ENCODE measurements around the gene LY6G6F. TPM values are rescaled to one million over a fixed set of nuclear protein-coding genes. Genes with fewer than 3 reads are reported as not detected.
A peak's percentile ranks its signal among the peaks of the same experiment; 100 is the strongest.

LY6G6F gene
- total and polyA plus RNA-seq, 2 of the 13 experiments (the other 11 are each of a cell fraction or from before 2014, with no cell fraction given) = not detected

GRCh38 chr6:31658983-31659648, 47.5 kb upstream of the LY6G6F start (continued):
- TF ChIP-seq ZNF30 (CRISPR knock-in tag; IDR thresholded peaks at IDR 0.05) (peak; percentile 40; the same call in 1 of the 2 replicates), AGO1 (IDR thresholded peaks at IDR 0.05; ENCODE audit: low read depth, low read length, poor library complexity, severe bottlenecking) (peak; percentile 92), RNF2 (conservative IDR thresholded peaks at IDR 0.05; ENCODE audit: low read depth) (no peak), POLR2AphosphoS5 (IDR thresholded peaks at IDR 0.05; ENCODE audit: low read depth, low read length) (peak; percentile 67; the same call in 1 of the 2 replicates), ZBTB38 (CRISPR knock-in tag; IDR thresholded peaks at IDR 0.05) (peak; percentile 98), RBFOX2 (IDR thresholded peaks at IDR 0.05; ENCODE audit: low read depth, low read length) (peak; percentile 84), KDM5B (CRISPR knock-in tag; IDR thresholded peaks at IDR 0.05; ENCODE audit: borderline replicate concordance) (peak; percentile 67), TBX2 (CRISPR knock-in tag; IDR thresholded peaks at IDR 0.05; ENCODE audit: borderline replicate concordance) (0 out of 2 replicates have a peak, but pooled peaks have one; percentile 12), ZNF883 (CRISPR knock-in tag; IDR thresholded peaks at IDR 0.05; ENCODE audit: not compliant biosample characterization) (peak; percentile 46), ZNF512B (CRISPR knock-in tag; IDR thresholded peaks at IDR 0.05; ENCODE audit: borderline replicate concordance) (peak; percentile 31; the same call in 1 of the 2 replicates), PCBP1 (IDR thresholded peaks at IDR 0.05; ENCODE audit: borderline replicate concordance, low read depth, low read length) (0 out of 2 replicates have a peak, but pooled peaks have one; percentile 21), ZNF564 (CRISPR knock-in tag; IDR thresholded peaks at IDR 0.05) (no peak), ZNF431 (CRISPR knock-in tag; IDR thresholded peaks at IDR 0.05; ENCODE audit: borderline replicate concordance, low read depth) (0 out of 2 replicates have a peak, but pooled peaks have one; percentile 15), LCORL (IDR thresholded peaks at IDR 0.05) (no peak), LCORL (CRISPR knock-in tag; IDR thresholded peaks at IDR 0.05) (peak; percentile 55; the same call in 1 of the 2 replicates), ZNF280B (CRISPR knock-in tag; IDR thresholded peaks at IDR 0.05; ENCODE audit: borderline replicate concordance) (peak; percentile 17; the same call in 1 of the 2 replicates), MXD1 (CRISPR knock-in tag; IDR thresholded peaks at IDR 0.05) (0 out of 2 replicates have a peak, but pooled peaks have one; percentile 28), NR3C1 (CRISPR knock-in tag; IDR thresholded peaks at IDR 0.05) (no peak), ZMAT3 (CRISPR knock-in tag; conservative IDR thresholded peaks at IDR 0.05) (0 out of 2 replicates have a peak, but pooled peaks have one; percentile 14), SRY (CRISPR knock-in tag; IDR thresholded peaks at IDR 0.05) (peak; percentile 71; the same call in 1 of the 2 replicates), ZNF713 (CRISPR knock-in tag; IDR thresholded peaks at IDR 0.05) (0 out of 2 replicates have a peak, but pooled peaks have one; percentile 46), ZNF124 (CRISPR knock-in tag; IDR thresholded peaks at IDR 0.05) (no peak)
- TF ChIP-seq, protein P1, sequence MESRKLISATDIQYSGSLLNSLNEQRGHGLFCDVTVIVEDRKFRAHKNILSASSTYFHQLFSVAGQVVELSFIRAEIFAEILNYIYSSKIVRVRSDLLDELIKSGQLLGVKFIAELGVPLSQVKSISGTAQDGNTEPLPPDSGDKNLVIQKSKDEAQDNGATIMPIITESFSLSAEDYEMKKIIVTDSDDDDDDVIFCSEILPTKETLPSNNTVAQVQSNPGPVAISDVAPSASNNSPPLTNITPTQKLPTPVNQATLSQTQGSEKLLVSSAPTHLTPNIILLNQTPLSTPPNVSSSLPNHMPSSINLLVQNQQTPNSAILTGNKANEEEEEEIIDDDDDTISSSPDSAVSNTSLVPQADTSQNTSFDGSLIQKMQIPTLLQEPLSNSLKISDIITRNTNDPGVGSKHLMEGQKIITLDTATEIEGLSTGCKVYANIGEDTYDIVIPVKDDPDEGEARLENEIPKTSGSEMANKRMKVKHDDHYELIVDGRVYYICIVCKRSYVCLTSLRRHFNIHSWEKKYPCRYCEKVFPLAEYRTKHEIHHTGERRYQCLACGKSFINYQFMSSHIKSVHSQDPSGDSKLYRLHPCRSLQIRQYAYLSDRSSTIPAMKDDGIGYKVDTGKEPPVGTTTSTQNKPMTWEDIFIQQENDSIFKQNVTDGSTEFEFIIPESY (CRISPR knock-in tag; IDR thresholded peaks at IDR 0.05) = 0 out of 2 replicates have a peak, but pooled peaks have one; percentile 4
